T-helper 9 cell (primary cell): Measurements from ENCODE around the gene EQTN.

ENCODE experiments used
- DNase-seq: peaks from one replicate; pipeline ENCODE4 v3.0.0-alpha.2; 2020
- total RNA-seq, 2 donors: gene quantifications; one replicate each; lab custom pipeline; 2026; lab: John Stamatoyannopoulos, UW

The EQTN gene
- total RNA-seq: 0 reads per million in 2 donors

- no peak for DNase-seq
Measured at GRCh38 chr9:27297050-27297449, at the start of gene EQTN. EQTN (minus strand) TSS chr9:27297150; CDS start chr9:27297055, 95 bp downstream.

GRCh38 chr9:27344776-27345175, 47.8 kb upstream of the EQTN start:
- no peak for DNase-seq

GRCh38 chr9:27341545-27342294, 44.8 kb upstream of the EQTN start:
- no peak for DNase-seq

GRCh38 chr9:27340961-27341511, 44.1 kb upstream of the EQTN start:
- no peak for DNase-seq

GRCh38 chr9:27340285-27340674, 43.3 kb upstream of the EQTN start:
- no peak for DNase-seq

GRCh38 chr9:27339661-27340284, 42.8 kb upstream of the EQTN start:
- DNase-seq: no peak

GRCh38 chr9:27338527-27338903, 41.6 kb upstream of the EQTN start:
- no peak for DNase-seq

GRCh38 chr9:27337833-27338526, 41.0 kb upstream of the EQTN start:
- DNase-seq: no peak

GRCh38 chr9:27337236-27337635, 40.3 kb upstream of the EQTN start:
- DNase-seq: no peak

GRCh38 chr9:27336829-27337228, 39.9 kb upstream of the EQTN start:
- DNase-seq: no peak

- no peak for DNase-seq
Measured at GRCh38 chr9:27336126-27336525, 39.2 kb upstream of the EQTN start.

- no peak for DNase-seq
Measured at GRCh38 chr9:27335075-27335474, 38.1 kb upstream of the EQTN start.

- peak; percentile 16 for DNase-seq
Measured at GRCh38 chr9:27333241-27334052, 36.5 kb upstream of the EQTN start.

- DNase-seq: no peak
Measured at GRCh38 chr9:27331393-27331792, 34.4 kb upstream of the EQTN start.

GRCh38 chr9:27329291-27329690, 32.3 kb upstream of the EQTN start:
- no peak for DNase-seq

GRCh38 chr9:27328483-27328882, 31.5 kb upstream of the EQTN start:
- DNase-seq: no peak

- no peak for DNase-seq
Measured at GRCh38 chr9:27311184-27311583, 14.2 kb upstream of the EQTN start.

- DNase-seq: no peak
Measured at GRCh38 chr9:27310582-27310981, 13.6 kb upstream of the EQTN start.

- no peak for DNase-seq
Measured at GRCh38 chr9:27308691-27309390, 11.9 kb upstream of the EQTN start.

- DNase-seq: no peak
Measured at GRCh38 chr9:27304521-27304920, 7.6 kb upstream of the EQTN start.

- DNase-seq: no peak
Measured at GRCh38 chr9:27303219-27303618, 6.3 kb upstream of the EQTN start.

- DNase-seq: no peak
Measured at GRCh38 chr9:27293996-27294395, 3.0 kb downstream of the EQTN start.
